Motor neuron (in vitro differentiated cells): ENCODE data around the gene MYL9. TPM values are rescaled to one million over a fixed set of nuclear protein-coding genes. Genes with fewer than 3 reads are reported as not detected.

Experiments
- ATAC-seq, 8 experiments: fragments of 200-7000 bp; cut with Tn5 transposase; replicated peaks in 6 of 8; 2 replicates each; pipeline ENCODE4 v1.8.0; 2021; ENCODE audit warnings: mild to moderate bottlenecking in 8 of 8, moderate library complexity in 8 of 8
- H3K27ac ChIP-seq, 2 donors: fragments of 250-450 bp; sonication (Bioruptor Pico); 2 replicates each; pipeline ENCODE4 v1.9.0; 2021; ENCODE audit warnings: antibody characterized with exemption in 2 of 2, mild to moderate bottlenecking in 2 of 2, moderate library complexity in 1 of 2
- H3K4me1 ChIP-seq, 2 donors: fragments of 250-450 bp; sonication (Bioruptor Pico); replicated peaks in 1 of 2; 2 replicates each; pipeline ENCODE4 v1.6.1; 2021; ENCODE audit warnings: antibody characterized with exemption in 2 of 2, mild to moderate bottlenecking in 2 of 2, moderate library complexity in 1 of 2
- H3K4me3 ChIP-seq, 5 donors: fragments of 250-450 bp; sonication (Bioruptor Pico); 2 replicates each; pipeline ENCODE4 v1.9.0; 2021; ENCODE audit warnings: antibody characterized with exemption in 5 of 5, mild to moderate bottlenecking in 5 of 5, moderate library complexity in 4 of 5
- WGBS, 10 experiments: fragments of 450-650 bp; shearing (Covaris generic); methylation state at CpG; one replicate each; pipeline ENCODE4 v1.0.0; 2022; 5-methylcytosine and 5-hydroxymethylcytosine counted together
- in situ Hi-C, 9 experiments: fragments of 400-800 bp; cut with MboI; loops; one replicate each; pipeline ENCODE4 v1.15.0; 2021; ENCODE audit warnings: low sequenced_read_pairs in 9 of 9, low pct_unique_long_range_greater_than_20kb in 2 of 9; ENCODE audit not compliant: unreplicated experiment in 9 of 9
- total RNA-seq, 8 experiments: library from RNA; unstranded; fragments of 300-600 nt; gene quantifications; 2 replicates each; pipeline versions ENCODE4 v1.2.3 to v1.2.4, GENCODE V29; 2022

Gene MYL9
- total RNA-seq, 8 experiments from 2014 or later, result 0.05 to 240 (median 8.8) TPM

- Histone ChIP-seq H3K4me1 (no peaks in the 10 kb centered on the region), H3K27ac (no peak overlapping the region), H3K4me3 (no peak overlapping the region)
- in situ Hi-C loops, result no loop called here
- ATAC-seq, result no peak
- WGBS, 10 experiments, result 90 to 100% (median 100%) methylated on average over 1 to 5 of the region's 10 CpGs; no CpG with 5 or more reads in 6 of the 10 experiments
Measured at GRCh38 chr20:36532388-36532787, 8.9 kb upstream of the MYL9 start.

GRCh38 chr20:36532822-36533221, 8.5 kb upstream of the MYL9 start:
- WGBS, 10 experiments, result 69 to 100% (median 100%) methylated on average over 1 to 2 of the region's 3 CpGs; no CpG with 5 or more reads in 7 of the 10 experiments
- Histone ChIP-seq H3K4me1 (no peaks in the 10 kb centered on the region), H3K4me3 (no peak overlapping the region), H3K27ac (no peak overlapping the region)
- ATAC-seq, result no peak
- in situ Hi-C loops, result no loop called here

GRCh38 chr20:36538026-36538722, 3.1 kb upstream of the MYL9 start:
- no peak overlapping the region for H3K4me3 ChIP-seq
- H3K4me1 ChIP-seq, result peaks cover 8 to 13% of the 10 kb centered on the region in 2 donors
- no peak for ATAC-seq
- in situ Hi-C loops, result no loop called here
- H3K27ac ChIP-seq, result no peak overlapping the region
- WGBS, 10 experiments, result 11 to 100% (median 90%) methylated on average over 1 to 11 of the region's 11 CpGs; no CpG with 5 or more reads in 1 of the 10 experiments

- in situ Hi-C loops, result no loop called here
- no peak overlapping the region for H3K4me3 ChIP-seq
- H3K27ac ChIP-seq, result no peak overlapping the region
- peak in 2 of 8 experiments; percentile 28 to 31 for ATAC-seq
- 78 to 100% methylated on average over 1 to 4 of the region's 41 CpGs; no CpG with 5 or more reads in 8 of the 10 experiments for WGBS, 10 experiments
- H3K4me1 ChIP-seq, result peaks cover 8 to 13% of the 10 kb centered on the region in 2 donors
Measured at GRCh38 chr20:36540551-36541211, 638 bp upstream of the MYL9 start.

- Histone ChIP-seq H3K27ac (no peak overlapping the region), H3K4me3 (no peak overlapping the region), H3K4me1 (peaks cover 8 to 13% of the 10 kb centered on the region in 2 donors)
- ATAC-seq, result peak; percentile 18 to 65 (median 50)
- WGBS, 10 experiments, result no CpG with 5 or more reads among the region's 14 CpGs
- in situ Hi-C loops, result no loop called here
Measured at GRCh38 chr20:36541768-36542488, 609 bp downstream of the MYL9 start.

- WGBS, 10 experiments, result 80 to 98% (median 83%) methylated on average over 2 to 8 of the region's 10 CpGs; no CpG with 5 or more reads in 7 of the 10 experiments
- ATAC-seq, result no peak
- no peak overlapping the region for H3K27ac ChIP-seq
- peaks cover 8 to 13% of the 10 kb centered on the region in 2 donors for H3K4me1 ChIP-seq
- in situ Hi-C loops, result no loop called here
- no peak overlapping the region for H3K4me3 ChIP-seq
Measured at GRCh38 chr20:36542516-36543183, 1.3 kb downstream of the MYL9 start.

GRCh38 chr20:36543184-36544133, 2.1 kb downstream of the MYL9 start:
- WGBS, 10 experiments, result 16 to 100% (median 87%) methylated on average over 1 to 6 of the region's 14 CpGs; no CpG with 5 or more reads in 2 of the 10 experiments
- Histone ChIP-seq H3K4me1 (peaks cover 8 to 13% of the 10 kb centered on the region in 2 donors), H3K27ac (no peak overlapping the region), H3K4me3 (no peak overlapping the region)
- peak in 2 of 8 experiments; percentile 15 to 37 for ATAC-seq
- in situ Hi-C loops, result no loop called here

GRCh38 chr20:36544134-36545018, 3.1 kb downstream of the MYL9 start:
- in situ Hi-C loops, result no loop called here
- no peak for ATAC-seq
- Histone ChIP-seq H3K4me1 (peaks cover 8 to 13% of the 10 kb centered on the region in 2 donors), H3K27ac (no peak overlapping the region), H3K4me3 (no peak overlapping the region)
- WGBS, 10 experiments, result 57 to 90% (median 66%) methylated on average over 1 to 5 of the region's 15 CpGs; no CpG with 5 or more reads in 5 of the 10 experiments

GRCh38 chr20:36546111-36546736, 4.9 kb downstream of the MYL9 start:
- 67 to 100% (median 80%) methylated on average over 2 to 4 of the region's 14 CpGs; no CpG with 5 or more reads in 6 of the 10 experiments for WGBS, 10 experiments

GRCh38 chr20:36547186-36548005, 6.1 kb downstream of the MYL9 start:
- Histone ChIP-seq H3K27ac (no peak overlapping the region), H3K4me1 (no peaks in the 10 kb centered on the region), H3K4me3 (no peak overlapping the region)
- in situ Hi-C loops, result no loop called here
- ATAC-seq, result no peak
- 60 to 100% (median 89%) methylated on average over 1 to 4 of the region's 12 CpGs; no CpG with 5 or more reads in 3 of the 10 experiments for WGBS, 10 experiments

More at GRCh38 chr20:36546111-36546736, 4.9 kb downstream of the MYL9 start:
- in situ Hi-C loops, result no loop called here
- Histone ChIP-seq H3K27ac (no peak overlapping the region), H3K4me1 (peaks cover 3 to 6% of the 10 kb centered on the region in 2 donors), H3K4me3 (no peak overlapping the region)
- no peak for ATAC-seq
